Adrenal gland (tissue), 12 donors: ENCODE results near the gene PGM3. TPM values are rescaled to one million over a fixed set of nuclear protein-coding genes. Genes with fewer than 3 reads are reported as not detected.

Experiments
- DNase-seq, 7 donors: peaks; one replicate each; pipeline ENCODE4 v3.0.0-alpha.2; 2019 to 2020
- H3K27ac ChIP-seq, 5 donors: fragments of 200-600 bp; sonication (generic) in 4 of 5; 1 replicate in 3 of 5; 2 replicates in 2 of 5; pipeline versions ENCODE4 v1.5.1 to v1.8.0; 2016 to 2020; ENCODE audit warnings: mild to moderate bottlenecking in 1 of 5
- H3K27me3 ChIP-seq: fragments of 200-600 bp; 2 replicates; pipeline ENCODE4 v1.8.0; 2021
- H3K36me3 ChIP-seq, 2 donors: fragments of 200-600 bp; replicated peaks in 1 of 2; 1 replicate in 1 of 2; 2 replicates in 1 of 2; pipeline versions ENCODE4 v1.5.1 to v1.8.0; 2018 to 2022
- H3K4me1 ChIP-seq, 2 donors: fragments of 200-600 bp; replicated peaks in 1 of 2; 1 replicate in 1 of 2; 2 replicates in 1 of 2; pipeline versions ENCODE4 v1.5.1 to v1.8.0; 2018 to 2021
- H3K4me3 ChIP-seq, 4 donors: fragments of 200-600 bp; sonication (generic) in 3 of 4; one replicate each; pipeline ENCODE4 v1.5.1; 2016 to 2018
- H3K9me3 ChIP-seq, 3 donors: fragments of 200-600 bp; sonication (generic) in 1 of 3; replicated peaks in 1 of 3; 1 replicate in 2 of 3; 2 replicates in 1 of 3; pipeline versions ENCODE4 v1.5.1 to v1.8.0; 2016 to 2021
- CTCF ChIP-seq, 6 experiments: fragments of 450-650 bp in 4 of 6; fragments of 200-600 bp in 2 of 6; sonication (generic) in 1 of 6; IDR thresholded peaks; 1 replicate in 5 of 6; 2 replicates in 1 of 6; pipeline versions ENCODE4 v1.5.1 to v1.8.0; 2016 to 2021; ENCODE audit warnings: antibody characterized with exemption in 6 of 6, mild to moderate bottlenecking in 2 of 6, moderate library complexity in 1 of 6
- POLR2A ChIP-seq, 2 donors: fragments of 450-650 bp; IDR thresholded peaks; one replicate each; pipeline ENCODE4 v1.6.1; 2017; ENCODE audit warnings: antibody characterized with exemption in 2 of 2, mild to moderate bottlenecking in 2 of 2, moderate library complexity in 1 of 2
- WGBS, 4 donors: extraction: QIAGEN DNeasy Blood & Tissue Kit in 2 of 4; methylation state at CpG; one replicate each; pipeline versions ENCODE4 v1.1.5 to v1.1.7; 2013 to 2017; 5-methylcytosine and 5-hydroxymethylcytosine counted together
- intact Hi-C, 2 donors: fragments of 100-400 bp; cut with DNase I; formaldehyde crosslinking; loops; one replicate each; pipeline versions ENCODE4 v1.14.1 to v1.15.0; 2022 to 2023
- polyA plus RNA-seq, 3 donors: library from polyadenylated mRNA; stranded (reverse); fragments of 200-250 nt in 2 of 3; fragments of 350-450 nt in 1 of 3; fragmentation: Illumina TruSeq in 1 of 3; extraction: RNeasy Lipid Tissue Mini Kit (QIAGEN cat#74804) in 1 of 3; gene quantifications; one replicate each; pipeline ENCODE4 v1.2.3, GENCODE V29; 2013 to 2014
- total RNA-seq, 9 donors: library from RNA; depleted of rRNA in 4 of 9; stranded (reverse); fragments of >200 nt in 4 of 9; fragments of 120-200 nt in 1 of 9; fragmentation: NEBNext Ultra II Directional in 1 of 9; extraction: Animal tissue kit (Norgen Biotek cat#: 25700) in 1 of 9; gene quantifications; one replicate each; pipeline versions ENCODE4 v1.1.0 to v1.2.4, GENCODE V29; 2013 to 2023
- donor health status: healthy with polysubstance abuse.
- donor health status: Bipolar disorder and iron deficiency.
- donor health status: DM: yes; HTN: yes; CAD: no.
- donor health status: DM: no; HTN: no; CAD: no.
- donor health status: DM: no; HTN: no; CAD: no.
- donor health status: DM: yes; HTN: yes; CAD: no.

PGM3 gene
- total and polyA plus RNA-seq, 12 donors: 14.7 to 124 (median 40.4) TPM

DNA sequence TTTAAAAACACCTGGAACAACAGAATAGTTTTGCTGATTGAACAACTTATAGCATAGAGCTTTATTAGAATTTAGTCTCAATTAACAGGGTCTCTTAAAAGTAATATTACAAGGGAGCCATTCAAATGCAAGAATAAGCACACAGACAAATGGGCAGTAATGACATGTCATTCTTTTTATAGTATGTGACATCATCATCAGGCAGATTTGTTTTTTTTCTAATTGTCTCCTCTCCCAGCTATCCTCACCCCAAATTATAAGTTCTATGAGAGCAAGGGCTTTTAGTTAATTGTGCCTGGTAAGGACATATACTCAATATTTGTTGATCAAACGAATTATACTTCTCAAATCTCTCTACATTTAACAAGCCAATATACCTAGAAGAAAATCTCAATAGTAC, 11.0 kb downstream of the PGM3 start:
- peaks cover 0 to 20% of the 10 kb centered on the region in 2 donors for H3K4me1 ChIP-seq
- intact Hi-C loops: no loop called here
- H3K9me3 ChIP-seq: no peaks in the 10 kb centered on the region
- TF ChIP-seq CTCF (IDR thresholded peaks at IDR 0.05) (no peak), POLR2A (IDR thresholded peaks at IDR 0.05) (no peak)
- no peak overlapping the region for H3K4me3 ChIP-seq
- DNase-seq: no peak
- no peaks in the 10 kb centered on the region for H3K27me3 ChIP-seq
- peaks cover 0 to 51% of the 10 kb centered on the region in 2 donors for H3K36me3 ChIP-seq
- H3K27ac ChIP-seq: peak overlapping the region in 2 of 5 donors; percentile 49 to 71
- WGBS, 4 donors: 89 to 93% (median 90%) methylated on average over 1 of the region's 1 CpG

GRCh38 chr6:83180426-83180950, 12.6 kb downstream of the PGM3 start:
- Histone ChIP-seq H3K36me3 (peaks cover 0 to 56% of the 10 kb centered on the region in 2 donors), H3K27me3 (no peaks in the 10 kb centered on the region), H3K27ac (no peak overlapping the region), H3K4me1 (peaks cover 0 to 20% of the 10 kb centered on the region in 2 donors), H3K9me3 (no peaks in the 10 kb centered on the region), H3K4me3 (no peak overlapping the region)
- DNase-seq: no peak
- no peak for TF ChIP-seq CTCF (IDR thresholded peaks at IDR 0.05)
- TF ChIP-seq POLR2A (IDR thresholded peaks at IDR 0.05): no peak
- intact Hi-C loops: no loop called here

DNA sequence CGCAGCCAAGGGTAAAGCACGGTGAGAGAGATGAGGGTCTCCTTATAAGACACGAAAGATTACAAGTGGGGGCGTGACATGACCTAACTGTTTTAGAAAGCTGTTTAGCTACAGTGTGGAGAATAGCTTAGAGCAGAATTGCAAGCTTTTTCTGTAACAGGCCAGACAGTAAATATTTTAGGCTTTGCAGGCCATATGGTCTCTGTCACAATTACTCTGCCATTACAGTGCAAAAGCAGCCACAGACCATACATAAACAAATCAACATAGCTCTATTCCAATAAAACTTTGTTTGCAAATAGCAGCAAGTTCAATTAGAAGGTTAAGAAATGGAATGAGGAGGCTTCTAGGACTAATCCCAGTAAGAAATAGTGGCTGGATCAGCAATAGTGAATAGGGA, 16.8 kb downstream of the PGM3 start:
- Histone ChIP-seq H3K36me3 (peaks cover 0 to 64% of the 10 kb centered on the region in 2 donors), H3K9me3 (no peaks in the 10 kb centered on the region), H3K27me3 (no peaks in the 10 kb centered on the region), H3K4me1 (no peaks in the 10 kb centered on the region), H3K4me3 (no peak overlapping the region), H3K27ac (no peak overlapping the region)
- no peak for DNase-seq
- intact Hi-C loops: no loop called here
- no peak for TF ChIP-seq CTCF (IDR thresholded peaks at IDR 0.05)
- no peak for TF ChIP-seq POLR2A (IDR thresholded peaks at IDR 0.05)
- 90 to 94% (median 92%) methylated on average over 4 of the region's 4 CpGs for WGBS, 4 donors

- Histone ChIP-seq H3K4me1 (no peaks in the 10 kb centered on the region), H3K27me3 (no peaks in the 10 kb centered on the region), H3K36me3 (peaks cover 0 to 95% of the 10 kb centered on the region in 2 donors), H3K9me3 (no peaks in the 10 kb centered on the region), H3K4me3 (no peak overlapping the region), H3K27ac (no peak overlapping the region)
- intact Hi-C loops: no loop called here
- DNase-seq: no peak
- 88 to 100% (median 94%) methylated on average over 1 of the region's 1 CpG for WGBS, 4 donors
- TF ChIP-seq POLR2A (IDR thresholded peaks at IDR 0.05): no peak
- TF ChIP-seq CTCF (IDR thresholded peaks at IDR 0.05): no peak
Measured at GRCh38 chr6:83169511-83169910, 23.6 kb downstream of the PGM3 start.
